HEK293T (cell line): ENCODE data around the gene ASAP2.

Experiments used
- CTCF ChIA-PET: fragments of 350-600 bp; formaldehyde crosslinking; extraction: SDS; loops from one replicate; lab custom pipeline; 2021; ENCODE audit warnings: antibody characterized with exemption, inconsistent platforms; lab: Yijun Ruan, JAX
- POLR2A ChIA-PET: fragments of 350-600 bp; formaldehyde crosslinking; extraction: SDS; loops from one replicate; lab custom pipeline; 2020; ENCODE audit warnings: antibody characterized with exemption, inconsistent platforms; lab: Yijun Ruan, JAX
- DNase-seq: peaks from one replicate; pipeline ENCODE4 v3.0.0; 2012; ENCODE audit warnings: mixed read lengths; ENCODE audit errors: extremely low spot score
- ARNT ChIP-seq: fragments of 450-650 bp; IDR thresholded peaks from 2 replicates; pipeline ENCODE4 v1.6.1; 2017; ENCODE audit warnings: mild to moderate bottlenecking
- BHLHE40 ChIP-seq: fragments of 450-650 bp; IDR thresholded peaks from 2 replicates; pipeline ENCODE4 v1.6.1; 2016; ENCODE audit warnings: mild to moderate bottlenecking, moderate library complexity, borderline replicate concordance
- CTBP1 ChIP-seq: fragments of 450-650 bp; IDR thresholded peaks from 2 replicates; pipeline ENCODE4 v1.6.1; 2016; ENCODE audit warnings: borderline replicate concordance
- ELF4 ChIP-seq: fragments of 450-650 bp; IDR thresholded peaks from 2 replicates; pipeline ENCODE4 v1.6.1; 2017; ENCODE audit warnings: antibody characterized with exemption
- FOXA1 ChIP-seq: fragments of 450-650 bp; IDR thresholded peaks from 2 replicates; pipeline ENCODE4 v1.6.1; 2016; ENCODE audit warnings: mild to moderate bottlenecking
- FOXK2 ChIP-seq: fragments of 450-650 bp; IDR thresholded peaks from 2 replicates; pipeline ENCODE4 v1.6.1; 2016; ENCODE audit warnings: mild to moderate bottlenecking
- FOXM1 ChIP-seq: fragments of 450-650 bp; IDR thresholded peaks from 2 replicates; pipeline ENCODE4 v1.6.1; 2017; ENCODE audit warnings: mild to moderate bottlenecking, borderline replicate concordance
- HDGF ChIP-seq: fragments of 450-650 bp; IDR thresholded peaks from 2 replicates; pipeline ENCODE4 v1.6.1; 2017; ENCODE audit warnings: antibody characterized with exemption, borderline replicate concordance
- L3MBTL2 ChIP-seq: fragments of 450-650 bp; conservative IDR thresholded peaks from 2 replicates; pipeline ENCODE4 v1.6.1; 2016; ENCODE audit warnings: mild to moderate bottlenecking
- LEF1 ChIP-seq: fragments of 450-650 bp; IDR thresholded peaks from 2 replicates; pipeline ENCODE4 v1.6.1; 2017; ENCODE audit warnings: mild to moderate bottlenecking, borderline replicate concordance
- NFRKB ChIP-seq: fragments of 450-650 bp; IDR thresholded peaks from 2 replicates; pipeline ENCODE4 v1.6.1; 2016; ENCODE audit warnings: mild to moderate bottlenecking, moderate library complexity
- PKNOX1 ChIP-seq: fragments of 450-650 bp; IDR thresholded peaks from 2 replicates; pipeline ENCODE4 v1.6.1; 2016
- SP1 ChIP-seq: fragments of 450-650 bp; IDR thresholded peaks from 2 replicates; pipeline ENCODE4 v1.6.1; 2017
- SUZ12 ChIP-seq: fragments of 450-650 bp; IDR thresholded peaks from 2 replicates; pipeline ENCODE4 v1.6.1; 2016; ENCODE audit warnings: mild to moderate bottlenecking
- TARDBP ChIP-seq: fragments of 450-650 bp; IDR thresholded peaks from 2 replicates; pipeline ENCODE4 v1.6.1; 2016
- ZNF384 ChIP-seq: fragments of 450-650 bp; IDR thresholded peaks from 2 replicates; pipeline ENCODE4 v1.6.1; 2016

The ASAP2 gene

GRCh38 chr2:9235147-9236044 is 28.8 kb downstream of the ASAP2 start:
- ChIA-PET POLR2A (interaction anchor here (1.0 kb wide), 1 partner anchor 35 kb away, joined by 3 read pairs; no protein-coding TSS in a partner anchor), CTCF (no interaction called here)
- no peak for TF ChIP-seq FOXK2
- DNase-seq = no peak

GRCh38 chr2:9236045-9236344 is 29.4 kb downstream of the ASAP2 start:
- POLR2A ChIA-PET = no interaction called here
- no peak for DNase-seq
- TF ChIP-seq FOXK2 = no peak
- TF ChIP-seq NFRKB = no peak
- no peak for TF ChIP-seq ZNF384
- TF ChIP-seq HDGF = no peak
- TF ChIP-seq CTBP1 = no peak
- no peak for TF ChIP-seq ELF4
- TF ChIP-seq SP1 = no peak
- CTCF ChIA-PET = no interaction called here

- CTCF ChIA-PET = no interaction called here
- POLR2A ChIA-PET = no interaction called here
Observed at GRCh38 chr2:9236867-9237266, 30.3 kb downstream of the ASAP2 start.

GRCh38 chr2:9237831-9238230 is 31.2 kb downstream of the ASAP2 start:
- DNase-seq = no peak
- ChIA-PET CTCF (no interaction called here), POLR2A (no interaction called here)
- no peak for TF ChIP-seq LEF1
- no peak for TF ChIP-seq CTBP1
- no peak for TF ChIP-seq L3MBTL2
- TF ChIP-seq FOXK2 = no peak
- no peak for TF ChIP-seq HDGF
- TF ChIP-seq NFRKB = no peak
- no peak for TF ChIP-seq FOXM1
- no peak for TF ChIP-seq BHLHE40
- TF ChIP-seq PKNOX1 = no peak
- TF ChIP-seq FOXA1 = no peak
- TF ChIP-seq ARNT = no peak
- TF ChIP-seq ZNF384 = no peak
- no peak for TF ChIP-seq SUZ12
- no peak for TF ChIP-seq TARDBP
- TF ChIP-seq ELF4 = no peak
- TF ChIP-seq SP1 = no peak

More at GRCh38 chr2:9236867-9237266, 30.3 kb downstream of the ASAP2 start:
- no peak for TF ChIP-seq FOXA1
- TF ChIP-seq NFRKB = no peak
- DNase-seq = no peak

GRCh38 chr2:9238591-9239326 is 32.1 kb downstream of the ASAP2 start:
- no peak for DNase-seq
- CTCF ChIA-PET = no interaction called here

GRCh38 chr2:9239616-9240015 is 33.0 kb downstream of the ASAP2 start:
- no peak for DNase-seq
- TF ChIP-seq FOXK2 (no peak), LEF1 (no peak), BHLHE40 (no peak), FOXA1 (no peak), ZNF384 (no peak), PKNOX1 (no peak), L3MBTL2 (no peak), FOXM1 (no peak), ARNT (no peak), NFRKB (no peak), TARDBP (no peak), CTBP1 (no peak)
- CTCF ChIA-PET = no interaction called here
- POLR2A ChIA-PET = no interaction called here

More at GRCh38 chr2:9238591-9239326, 32.1 kb downstream of the ASAP2 start:
- POLR2A ChIA-PET = no interaction called here
- TF ChIP-seq NFRKB (no peak), ARNT (no peak), SP1 (no peak), ELF4 (no peak)

- CTCF ChIA-PET = no interaction called here
- no peak for TF ChIP-seq CTBP1
- no peak for TF ChIP-seq L3MBTL2
- no peak for TF ChIP-seq ELF4
- no peak for TF ChIP-seq TARDBP
- TF ChIP-seq PKNOX1 = no peak
- no peak for TF ChIP-seq FOXM1
- TF ChIP-seq SUZ12 = no peak
- no peak for TF ChIP-seq LEF1
- no peak for TF ChIP-seq FOXA1
- TF ChIP-seq ZNF384 = no peak
- no peak for TF ChIP-seq BHLHE40
- no peak for TF ChIP-seq SP1
- TF ChIP-seq NFRKB = no peak
- TF ChIP-seq ARNT = no peak
- no peak for TF ChIP-seq FOXK2
- no peak for TF ChIP-seq HDGF
- POLR2A ChIA-PET = interaction anchor here (0.6 kb wide), 1 partner anchor 124 kb away, joined by 3 read pairs; no protein-coding TSS in a partner anchor
Observed at GRCh38 chr2:9240745-9241144, 34.1 kb downstream of the ASAP2 start.

More at GRCh38 chr2:9240745-9241144, 34.1 kb downstream of the ASAP2 start:
- DNase-seq = no peak
